GM19438 (cell line): ENCODE results near the gene OR4D11.
"Not testable (repeated sequence)": the region's sequence is repeated elsewhere in the genome, so short reads cannot be mapped to it uniquely, and the experiment has no call there.

Experiments
- ATAC-seq: cut with Tn5 transposase; IDR thresholded peaks from one replicate; pipeline ENCODE4 v1.9.1; 2021; ENCODE audit warnings: low read depth; ENCODE audit not compliant: unreplicated experiment

Gene OR4D11

GRCh38 chr11:59547605-59548308 lies 44.4 kb downstream of the OR4D11 start:
- not testable (repeated sequence) for ATAC-seq

DNA sequence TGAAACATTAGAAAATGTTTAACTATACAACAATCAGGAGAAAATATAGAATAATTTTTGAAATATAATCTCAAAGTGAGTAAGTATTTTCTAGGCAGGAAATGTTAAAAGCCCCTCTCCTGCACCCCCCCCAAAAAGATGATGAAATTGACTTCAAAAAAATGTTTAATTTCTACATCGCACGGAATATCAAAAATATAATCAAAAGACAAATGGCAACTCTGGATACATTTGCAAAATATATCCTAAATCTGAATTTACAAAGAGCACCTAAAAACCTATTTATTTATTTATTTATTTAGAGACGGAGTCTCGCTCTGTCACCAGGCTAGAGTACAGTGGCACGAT lies 44.9 kb downstream of the OR4D11 start:
- no peak for ATAC-seq

DNA sequence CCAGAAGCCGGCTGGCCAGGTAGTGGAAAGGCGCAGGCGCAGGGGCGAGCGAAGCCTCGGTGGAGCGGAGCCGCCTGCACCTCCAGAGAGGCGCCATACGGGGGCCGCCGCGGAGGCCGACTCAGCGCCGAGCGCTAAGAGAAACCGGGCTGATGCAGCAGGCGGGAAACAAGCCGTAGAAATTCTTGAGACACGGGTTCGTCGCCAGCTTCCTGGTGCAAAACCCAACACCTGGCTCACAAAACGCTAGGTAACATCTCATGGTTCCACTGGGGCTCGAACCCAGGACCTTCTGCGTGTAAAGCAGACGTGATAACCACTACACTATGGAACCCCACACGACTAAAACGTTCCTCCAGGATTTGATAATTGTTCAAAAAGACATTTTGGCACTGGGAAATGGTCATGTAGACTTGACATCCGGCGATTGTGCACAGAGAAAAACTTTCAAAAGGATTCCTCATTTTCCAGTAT lies 47.0 kb downstream of the OR4D11 start:
- peak; percentile 90 for ATAC-seq

DNA sequence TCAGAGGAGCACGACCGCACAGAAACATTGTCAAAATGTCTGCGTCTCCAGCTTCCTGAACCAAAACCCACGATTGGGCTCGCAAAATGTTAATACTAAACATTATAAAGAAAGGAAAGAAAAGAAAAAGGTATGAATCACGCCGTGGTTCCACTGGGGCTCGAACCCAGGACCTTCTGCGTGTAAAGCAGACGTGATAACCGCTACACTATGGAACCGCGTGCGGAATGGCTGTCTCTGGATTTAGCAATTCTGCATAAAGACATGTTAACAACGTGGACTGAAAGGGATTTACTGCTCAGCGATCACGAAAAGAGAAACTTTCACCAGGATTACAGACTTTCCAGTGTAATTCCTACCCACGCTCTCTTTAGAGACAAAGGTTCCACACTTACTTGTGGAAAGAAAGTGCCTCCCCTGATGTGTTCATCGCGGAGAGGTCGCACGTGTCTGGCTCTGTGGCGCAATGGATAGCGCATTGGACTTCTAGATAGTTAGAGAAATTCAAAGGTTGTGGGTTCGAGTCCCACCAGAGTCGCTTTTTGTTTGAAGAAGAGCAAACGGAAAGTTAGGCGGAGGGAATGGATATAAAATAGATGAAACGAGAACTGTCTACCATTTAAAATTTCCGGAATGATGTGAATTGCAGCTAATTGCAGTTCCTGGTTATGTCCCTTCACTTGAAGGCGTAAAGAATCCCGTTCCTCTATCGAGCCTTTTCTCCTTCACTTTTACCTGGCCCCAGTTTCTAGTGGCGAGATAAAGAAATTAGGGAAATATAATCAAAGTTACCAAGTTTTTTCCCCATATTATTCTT lies 47.7 kb downstream of the OR4D11 start:
- no peak for ATAC-seq

DNA sequence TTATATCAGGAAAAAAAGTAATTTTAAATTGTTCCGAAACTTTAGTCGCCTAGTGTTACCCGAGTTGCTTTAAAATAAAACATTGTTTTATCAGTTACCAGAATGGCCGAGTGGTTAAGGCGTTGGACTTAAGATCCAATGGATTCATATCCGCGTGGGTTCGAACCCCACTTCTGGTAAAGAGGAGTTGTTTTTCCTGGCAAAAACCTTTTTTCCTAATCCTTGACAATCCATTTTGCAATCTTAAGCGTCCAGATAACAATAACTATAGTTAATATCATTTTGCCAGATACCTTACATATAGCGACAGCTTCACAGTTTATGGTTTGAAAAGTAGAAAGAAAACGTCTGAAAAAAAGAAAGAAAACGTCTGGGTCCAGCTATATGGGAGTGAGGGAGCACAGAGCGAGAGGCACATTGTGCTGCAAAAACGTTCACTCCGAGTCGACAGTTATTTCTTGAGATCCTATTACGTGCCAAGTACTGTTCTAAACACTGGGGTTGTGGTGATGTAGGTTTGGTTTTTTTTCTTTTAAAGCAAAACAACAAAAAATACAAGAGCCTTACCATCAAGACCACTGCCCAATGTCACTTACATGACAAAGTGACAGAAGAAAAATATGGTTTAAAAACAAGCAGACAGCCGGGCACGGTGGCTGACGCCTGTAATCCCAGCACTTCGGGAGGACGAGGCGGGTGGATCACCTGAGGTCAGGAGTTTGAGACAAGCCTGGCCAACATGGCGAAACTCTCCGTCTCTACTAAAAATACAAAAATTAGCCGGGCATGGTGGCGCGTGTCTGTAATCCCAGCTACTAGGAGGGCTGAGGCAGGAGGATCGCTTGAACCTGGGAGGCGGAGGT lies 48.5 kb downstream of the OR4D11 start:
- ATAC-seq, result no peak

GRCh38 chr11:59552844-59553243 lies 49.5 kb downstream of the OR4D11 start:
- no peak for ATAC-seq

DNA sequence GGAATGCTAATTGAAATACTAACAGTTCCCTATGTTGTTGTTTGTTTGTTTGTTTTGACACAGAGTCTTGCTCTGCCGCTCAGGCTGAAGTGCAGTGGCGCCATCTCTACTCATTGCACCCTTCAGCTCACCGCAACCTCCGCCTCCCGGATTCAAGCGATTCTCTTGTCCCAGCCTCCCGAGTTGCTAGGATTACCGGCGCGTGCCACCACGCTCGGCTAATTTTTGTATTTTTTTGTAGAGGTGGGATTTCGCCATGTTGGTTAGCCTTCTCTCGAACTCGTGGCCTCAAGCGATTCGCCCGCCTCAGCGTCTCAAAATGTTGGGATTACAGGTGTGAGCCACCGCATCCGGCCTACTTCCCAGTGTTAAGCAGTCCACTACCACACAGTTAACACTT lies 49.9 kb downstream of the OR4D11 start:
- no peak for ATAC-seq
